ENCODE data around the gene ZNF236. TPM values are rescaled to one million over a fixed set of nuclear protein-coding genes. Genes with fewer than 3 reads are reported as not detected.

The ZNF236 gene
- total and polyA plus RNA-seq, 2 donors (not counting 1 experiment from before 2014, with no cell fraction given), result 8.9 to 39.5 TPM

- ChIA-PET POLR2A (no interaction called here), CTCF (no interaction called here)
- ATAC-seq (ENCODE audit: low read depth) (no peak), DNase-seq (no peak)
- peaks cover 0 to 1% (median 0%) of the 10 kb centered on the region in 3 donors for H3K9me3 ChIP-seq (ENCODE audit: control extremely low read depth in 1 of 3, control insufficient read depth in 2 of 3, insufficient read depth in 1 of 3, low read length in 2 of 3)
- no peak overlapping the region for H3K9ac ChIP-seq (ENCODE audit: low read length)
- peaks cover 20% of the 10 kb centered on the region for H4K20me1 ChIP-seq (ENCODE audit: control insufficient read depth, insufficient read depth, low read length, poor library complexity, severe bottlenecking)
- intact Hi-C loops (cut with micrococcal nuclease), result no loop called here
- no peaks in the 10 kb centered on the region for H3K9me3 Mint-ChIP-seq (ENCODE audit: insufficient read depth)
- peaks cover 96% of the 10 kb centered on the region for H3K79me2 ChIP-seq (ENCODE audit: control insufficient read depth, insufficient read depth, low read length)
- H3K4me3 Mint-ChIP-seq, result no peak overlapping the region
- H3K36me3 ChIP-seq (replicated peaks in 1 of 2; ENCODE audit: control extremely low read depth in 1 of 2, control insufficient read depth in 1 of 2, extremely low read depth in 1 of 2, insufficient read depth in 2 of 2, low read length in 1 of 2), result no peaks in the 10 kb centered on the region
- no peak overlapping the region for H3K27ac Mint-ChIP-seq
- no peak overlapping the region for H3K4me3 ChIP-seq (ENCODE audit: control extremely low read depth in 1 of 5, extremely low read depth in 1 of 5, insufficient read depth in 1 of 5, low read depth in 2 of 5, low read length in 4 of 5)
- H3K27me3 Mint-ChIP-seq, result no peaks in the 10 kb centered on the region
- TF ChIP-seq CTCF (IDR thresholded peaks at IDR 0.05), result no peak
- no peak for TF ChIP-seq EZH2 (IDR thresholded peaks at IDR 0.05; ENCODE audit: borderline replicate concordance, insufficient read depth, low read depth, low read length, poor library complexity, severe bottlenecking)
- H2AFZ ChIP-seq (ENCODE audit: insufficient read depth, low read depth, low read length, poor library complexity, severe bottlenecking), result no peak overlapping the region
- peaks cover 22% of the 10 kb centered on the region for H3K4me1 Mint-ChIP-seq
- no peak overlapping the region for H3K4me2 ChIP-seq (replicated peaks; ENCODE audit: low read depth, low read length, poor library complexity, severe bottlenecking)
- H3K27ac ChIP-seq (ENCODE audit: low read length in 2 of 2), result no peak overlapping the region
- no peaks in the 10 kb centered on the region for H3K27me3 ChIP-seq (replicated peaks in 1 of 4; ENCODE audit: control extremely low read depth in 1 of 4, control insufficient read depth in 3 of 4, insufficient read depth in 4 of 4, low read length in 3 of 4)
- H3K4me1 ChIP-seq (ENCODE audit: control insufficient read depth in 2 of 2, insufficient read depth in 2 of 2, low read length in 2 of 2), result no peaks in the 10 kb centered on the region
Observed at GRCh38 chr18:76835380-76835779, 13.0 kb downstream of the ZNF236 start.

- Histone ChIP-seq H3K9ac (ENCODE audit: low read length) (no peak overlapping the region), H3K4me2 (replicated peaks; ENCODE audit: low read depth, low read length, poor library complexity, severe bottlenecking) (no peak overlapping the region), H4K20me1 (ENCODE audit: control insufficient read depth, insufficient read depth, low read length, poor library complexity, severe bottlenecking) (peaks cover 20% of the 10 kb centered on the region), H3K9me3 (ENCODE audit: control extremely low read depth in 1 of 3, control insufficient read depth in 2 of 3, insufficient read depth in 1 of 3, low read length in 2 of 3) (no peaks in the 10 kb centered on the region), H3K27me3 (replicated peaks in 1 of 4; ENCODE audit: control extremely low read depth in 1 of 4, control insufficient read depth in 3 of 4, insufficient read depth in 4 of 4, low read length in 3 of 4) (no peaks in the 10 kb centered on the region), H3K4me1 (ENCODE audit: control insufficient read depth in 2 of 2, insufficient read depth in 2 of 2, low read length in 2 of 2) (no peaks in the 10 kb centered on the region), H3K4me3 (ENCODE audit: control extremely low read depth in 1 of 5, extremely low read depth in 1 of 5, insufficient read depth in 1 of 5, low read depth in 2 of 5, low read length in 4 of 5) (no peak overlapping the region), H3K27ac (ENCODE audit: low read length in 2 of 2) (no peak overlapping the region), H2AFZ (ENCODE audit: insufficient read depth, low read depth, low read length, poor library complexity, severe bottlenecking) (no peak overlapping the region), H3K79me2 (ENCODE audit: control insufficient read depth, insufficient read depth, low read length) (peaks cover 95% of the 10 kb centered on the region), H3K36me3 (replicated peaks in 1 of 2; ENCODE audit: control extremely low read depth in 1 of 2, control insufficient read depth in 1 of 2, extremely low read depth in 1 of 2, insufficient read depth in 2 of 2, low read length in 1 of 2) (no peaks in the 10 kb centered on the region)
- WGBS (ENCODE audit: insufficient coverage), result 100% methylated on average over 5 of the region's 6 CpGs
- POLR2A ChIA-PET, result no interaction called here
- Mint-ChIP-seq H3K9me3 (ENCODE audit: insufficient read depth) (no peaks in the 10 kb centered on the region), H3K27ac (no peak overlapping the region), H3K4me3 (no peak overlapping the region), H3K4me1 (peaks cover 18% of the 10 kb centered on the region), H3K27me3 (no peaks in the 10 kb centered on the region)
- DNase-seq, result no peak
- ATAC-seq (ENCODE audit: low read depth), result no peak
- CTCF ChIA-PET, result interaction anchor here (0.7 kb wide), 1 partner anchor 13 kb away, joined by 4 read pairs; no protein-coding TSS in a partner anchor
- intact Hi-C loops (cut with micrococcal nuclease), result no loop called here
- no peak for TF ChIP-seq EZH2 (IDR thresholded peaks at IDR 0.05; ENCODE audit: borderline replicate concordance, insufficient read depth, low read depth, low read length, poor library complexity, severe bottlenecking)
- TF ChIP-seq CTCF (IDR thresholded peaks at IDR 0.05), result no peak
Observed at GRCh38 chr18:76837071-76837470, 14.7 kb downstream of the ZNF236 start.
